ENCODE data around the gene MAP7.

GRCh38 chr6:136383268-136383937 is 166.8 kb downstream of the MAP7 start:
- no peak for TF ChIP-seq POLR2A (IDR thresholded peaks at IDR 0.05)
- TF ChIP-seq, protein P1, sequence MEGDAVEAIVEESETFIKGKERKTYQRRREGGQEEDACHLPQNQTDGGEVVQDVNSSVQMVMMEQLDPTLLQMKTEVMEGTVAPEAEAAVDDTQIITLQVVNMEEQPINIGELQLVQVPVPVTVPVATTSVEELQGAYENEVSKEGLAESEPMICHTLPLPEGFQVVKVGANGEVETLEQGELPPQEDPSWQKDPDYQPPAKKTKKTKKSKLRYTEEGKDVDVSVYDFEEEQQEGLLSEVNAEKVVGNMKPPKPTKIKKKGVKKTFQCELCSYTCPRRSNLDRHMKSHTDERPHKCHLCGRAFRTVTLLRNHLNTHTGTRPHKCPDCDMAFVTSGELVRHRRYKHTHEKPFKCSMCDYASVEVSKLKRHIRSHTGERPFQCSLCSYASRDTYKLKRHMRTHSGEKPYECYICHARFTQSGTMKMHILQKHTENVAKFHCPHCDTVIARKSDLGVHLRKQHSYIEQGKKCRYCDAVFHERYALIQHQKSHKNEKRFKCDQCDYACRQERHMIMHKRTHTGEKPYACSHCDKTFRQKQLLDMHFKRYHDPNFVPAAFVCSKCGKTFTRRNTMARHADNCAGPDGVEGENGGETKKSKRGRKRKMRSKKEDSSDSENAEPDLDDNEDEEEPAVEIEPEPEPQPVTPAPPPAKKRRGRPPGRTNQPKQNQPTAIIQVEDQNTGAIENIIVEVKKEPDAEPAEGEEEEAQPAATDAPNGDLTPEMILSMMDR (IDR thresholded peaks at IDR 0.05): no peak

All from heart left ventricle (tissue), 13 donors.